Caco-2 (cell line): Measurements from ENCODE around the gene IL21R. TPM values are rescaled to one million over a fixed set of nuclear protein-coding genes. Genes with fewer than 3 reads are reported as not detected.

Experiments
- BruUV-seq: library from RNA; stranded (reverse); fragments of 400-500 nt; replicated peaks from 2 replicates; lab custom pipeline; 2021; lab: Mats Ljungman, UMichigan
- CTCF ChIA-PET: fragments of 300-600 bp; sonication (Branson Sonifier 250); formaldehyde crosslinking; loops from one replicate; lab custom pipeline; 2022; ENCODE audit warnings: antibody characterized with exemption; lab: Charles Lee
- POLR2A ChIA-PET: fragments of 300-600 bp; sonication (Branson Sonifier 250); formaldehyde crosslinking; loops from one replicate; lab custom pipeline; 2022; ENCODE audit warnings: antibody characterized with exemption; lab: Charles Lee
- DNase-seq, 2 experiments: peaks; one replicate each; pipeline versions ENCODE4 v3.0.0 to v3.0.0-alpha.2; 2020 to 2022
- H3K27me3 ChIP-seq: replicated peaks from 2 replicates; pipeline ENCODE4 v1.6.0; 2011; ENCODE audit warnings: low read length; ENCODE audit not compliant: control insufficient read depth, insufficient read depth
- H3K36me3 ChIP-seq: 2 replicates; pipeline ENCODE4 v1.5.1; 2011; ENCODE audit warnings: low read length; ENCODE audit not compliant: control insufficient read depth, insufficient read depth
- H3K4me1 ChIP-seq: fragments of 250-450 bp; sonication (Bioruptor Pico); 2 replicates; pipeline ENCODE4 v1.5.1; 2020; ENCODE audit warnings: mild to moderate bottlenecking
- H3K4me3 ChIP-seq: 2 replicates; pipeline ENCODE4 v1.5.1; 2011; ENCODE audit warnings: low read depth, mild to moderate bottlenecking, control low read depth, low read length
- H3K9me3 ChIP-seq: fragments of 250-450 bp; sonication (Bioruptor Pico); 2 replicates; pipeline ENCODE4 v1.5.1; 2020; ENCODE audit warnings: mild to moderate bottlenecking, moderate library complexity
- H3K27ac Mint-ChIP-seq: one replicate; pipeline ENCODE4 v1.8.0; 2022; ENCODE audit warnings: mixed read lengths; ENCODE audit not compliant: unreplicated experiment
- H3K27me3 Mint-ChIP-seq: one replicate; pipeline ENCODE4 v1.8.0; 2022; ENCODE audit warnings: mixed read lengths; ENCODE audit not compliant: insufficient read depth, unreplicated experiment
- H3K36me3 Mint-ChIP-seq: one replicate; pipeline ENCODE4 v1.8.0; 2022; ENCODE audit warnings: mild to moderate bottlenecking, mixed read lengths; ENCODE audit not compliant: insufficient read depth, unreplicated experiment
- H3K4me1 Mint-ChIP-seq: one replicate; pipeline ENCODE4 v1.8.0; 2022; ENCODE audit warnings: low read depth, mixed read lengths; ENCODE audit not compliant: unreplicated experiment
- H3K4me3 Mint-ChIP-seq: one replicate; pipeline ENCODE4 v1.8.0; 2022; ENCODE audit warnings: mild to moderate bottlenecking, moderate library complexity, mixed read lengths; ENCODE audit not compliant: unreplicated experiment
- H3K9me3 Mint-ChIP-seq: one replicate; pipeline ENCODE4 v1.8.0; 2022; ENCODE audit warnings: mixed read lengths; ENCODE audit not compliant: unreplicated experiment
- intact Hi-C: fragments of 100-400 bp; cut with micrococcal nuclease; formaldehyde crosslinking; loops from one replicate; pipeline ENCODE4 v1.10.0; 2022; ENCODE audit not compliant: unreplicated experiment
- total RNA-seq: library from RNA; stranded (reverse); gene quantifications from 2 replicates; pipeline ENCODE4 v1.2.3, GENCODE V29; 2022
- TF ChIP-seq, protein P1 (sequence below), 2 experiments: fragments of 200-600 bp in 1 of 2; IDR thresholded peaks; 1 replicate in 1 of 2; 2 replicates in 1 of 2; pipeline versions ENCODE4 v1.5.1 to v1.8.0; 2011 to 2022; ENCODE audit warnings: antibody characterized with exemption in 1 of 2, control low read depth in 1 of 2, inconsistent platforms in 1 of 2, low read depth in 1 of 2, low read length in 1 of 2, mild to moderate bottlenecking in 1 of 2, moderate library complexity in 1 of 2; ENCODE audit not compliant: insufficient read depth in 1 of 2, severe bottlenecking in 1 of 2, unreplicated experiment in 1 of 2

Gene IL21R
- total RNA-seq, 1 experiment from 2014 or later = 0.07 TPM

DNA sequence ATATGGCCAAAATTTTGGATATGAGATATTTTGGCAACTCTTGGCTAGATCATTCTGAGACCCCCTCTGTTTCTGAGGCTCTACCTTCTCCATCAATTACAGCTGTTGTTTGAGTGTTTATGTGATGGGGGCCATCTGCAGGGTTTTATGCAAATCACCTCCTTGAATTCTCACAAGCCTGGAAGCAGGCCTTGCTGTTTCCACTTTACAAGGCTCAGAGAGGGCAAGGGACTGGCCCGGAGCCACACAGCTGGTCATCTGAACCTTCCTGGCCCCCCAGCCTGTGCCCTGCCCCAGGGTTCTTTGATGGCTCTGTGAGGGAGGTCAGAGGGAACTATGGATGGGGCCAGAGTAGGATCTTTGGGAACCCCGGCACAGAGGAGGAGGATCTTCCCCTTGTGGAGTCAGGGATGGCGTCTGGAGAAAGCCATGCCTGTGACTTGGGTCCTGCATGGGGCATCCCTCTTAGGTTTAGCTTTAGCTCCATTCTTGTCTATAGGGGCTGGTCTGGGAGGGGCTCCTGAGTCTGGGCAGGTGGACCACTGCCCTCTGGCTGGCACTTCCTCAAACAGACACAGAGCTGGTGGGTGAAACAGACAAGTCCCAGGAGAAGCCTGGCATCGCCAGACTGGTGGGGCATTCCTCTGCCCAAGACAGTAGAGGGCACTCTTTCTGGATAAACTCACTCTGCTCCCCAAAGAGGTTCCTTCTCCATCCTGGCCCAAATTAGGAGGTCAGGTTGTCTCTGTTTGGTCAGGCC, 26.2 kb downstream of the IL21R start:
- H3K4me1 Mint-ChIP-seq = no peaks in the 10 kb centered on the region
- H3K27me3 Mint-ChIP-seq = peaks cover 5% of the 10 kb centered on the region
- no peaks in the 10 kb centered on the region for H3K9me3 Mint-ChIP-seq
- Histone ChIP-seq H3K4me3 (no peak overlapping the region), H3K9me3 (no peaks in the 10 kb centered on the region), H3K4me1 (no peaks in the 10 kb centered on the region), H3K36me3 (no peaks in the 10 kb centered on the region), H3K27me3 (no peaks in the 10 kb centered on the region)
- no peaks in the 10 kb centered on the region for H3K36me3 Mint-ChIP-seq
- no peak overlapping the region for H3K4me3 Mint-ChIP-seq
- no TSS peak for BruUV-seq
- no peak for DNase-seq
- POLR2A ChIA-PET = no interaction called here
- intact Hi-C loops = no loop called here
- TF ChIP-seq, protein P1, sequence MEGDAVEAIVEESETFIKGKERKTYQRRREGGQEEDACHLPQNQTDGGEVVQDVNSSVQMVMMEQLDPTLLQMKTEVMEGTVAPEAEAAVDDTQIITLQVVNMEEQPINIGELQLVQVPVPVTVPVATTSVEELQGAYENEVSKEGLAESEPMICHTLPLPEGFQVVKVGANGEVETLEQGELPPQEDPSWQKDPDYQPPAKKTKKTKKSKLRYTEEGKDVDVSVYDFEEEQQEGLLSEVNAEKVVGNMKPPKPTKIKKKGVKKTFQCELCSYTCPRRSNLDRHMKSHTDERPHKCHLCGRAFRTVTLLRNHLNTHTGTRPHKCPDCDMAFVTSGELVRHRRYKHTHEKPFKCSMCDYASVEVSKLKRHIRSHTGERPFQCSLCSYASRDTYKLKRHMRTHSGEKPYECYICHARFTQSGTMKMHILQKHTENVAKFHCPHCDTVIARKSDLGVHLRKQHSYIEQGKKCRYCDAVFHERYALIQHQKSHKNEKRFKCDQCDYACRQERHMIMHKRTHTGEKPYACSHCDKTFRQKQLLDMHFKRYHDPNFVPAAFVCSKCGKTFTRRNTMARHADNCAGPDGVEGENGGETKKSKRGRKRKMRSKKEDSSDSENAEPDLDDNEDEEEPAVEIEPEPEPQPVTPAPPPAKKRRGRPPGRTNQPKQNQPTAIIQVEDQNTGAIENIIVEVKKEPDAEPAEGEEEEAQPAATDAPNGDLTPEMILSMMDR (IDR thresholded peaks at IDR 0.05; ENCODE audit: insufficient read depth in 1 of 2, low read depth in 1 of 2, low read length in 1 of 2, severe bottlenecking in 1 of 2, unreplicated experiment in 1 of 2) = no peak
- no peak overlapping the region for H3K27ac Mint-ChIP-seq
- CTCF ChIA-PET = no interaction called here

DNA sequence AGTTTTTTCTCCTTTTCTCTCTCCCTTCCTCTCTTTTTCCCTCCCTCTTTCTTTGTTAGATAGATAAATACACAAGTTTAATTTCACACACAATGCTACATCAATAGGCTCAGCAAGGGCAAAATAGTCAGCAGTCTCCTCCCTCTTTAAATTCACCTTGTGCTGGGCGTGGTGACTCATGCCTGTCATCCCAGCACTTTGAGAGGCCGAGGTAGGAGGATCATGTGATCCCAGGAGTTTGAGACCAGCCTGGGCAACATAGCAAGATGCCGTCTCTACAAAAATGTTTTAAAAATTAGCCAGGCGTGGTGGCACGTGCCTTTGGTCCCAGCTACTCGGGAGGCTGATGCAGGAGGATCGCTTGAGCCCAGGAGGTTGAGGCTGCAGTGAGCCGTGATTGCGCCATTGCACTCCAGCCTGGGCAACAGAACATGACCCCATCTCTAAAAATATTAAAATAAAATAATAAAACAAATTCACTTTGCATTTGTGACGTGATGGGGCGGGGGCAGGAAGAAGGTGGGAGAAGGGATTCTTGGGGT, 27.4 kb downstream of the IL21R start:
- H3K9me3 Mint-ChIP-seq = no peaks in the 10 kb centered on the region
- no peak overlapping the region for H3K4me3 ChIP-seq
- intact Hi-C loops = no loop called here
- no peak for DNase-seq
- no TSS peak for BruUV-seq
- no peak overlapping the region for H3K4me3 Mint-ChIP-seq
- no peaks in the 10 kb centered on the region for H3K4me1 ChIP-seq
- no peaks in the 10 kb centered on the region for H3K4me1 Mint-ChIP-seq
- no peaks in the 10 kb centered on the region for H3K9me3 ChIP-seq
- CTCF ChIA-PET = no interaction called here
- no peaks in the 10 kb centered on the region for H3K27me3 ChIP-seq
- no peak overlapping the region for H3K27ac Mint-ChIP-seq
- peaks cover 5% of the 10 kb centered on the region for H3K27me3 Mint-ChIP-seq
- TF ChIP-seq, protein P1 (IDR thresholded peaks at IDR 0.05; ENCODE audit: insufficient read depth in 1 of 2, low read depth in 1 of 2, low read length in 1 of 2, severe bottlenecking in 1 of 2, unreplicated experiment in 1 of 2) = no peak
- no peaks in the 10 kb centered on the region for H3K36me3 Mint-ChIP-seq
- H3K36me3 ChIP-seq = no peaks in the 10 kb centered on the region
- POLR2A ChIA-PET = no interaction called here

DNA sequence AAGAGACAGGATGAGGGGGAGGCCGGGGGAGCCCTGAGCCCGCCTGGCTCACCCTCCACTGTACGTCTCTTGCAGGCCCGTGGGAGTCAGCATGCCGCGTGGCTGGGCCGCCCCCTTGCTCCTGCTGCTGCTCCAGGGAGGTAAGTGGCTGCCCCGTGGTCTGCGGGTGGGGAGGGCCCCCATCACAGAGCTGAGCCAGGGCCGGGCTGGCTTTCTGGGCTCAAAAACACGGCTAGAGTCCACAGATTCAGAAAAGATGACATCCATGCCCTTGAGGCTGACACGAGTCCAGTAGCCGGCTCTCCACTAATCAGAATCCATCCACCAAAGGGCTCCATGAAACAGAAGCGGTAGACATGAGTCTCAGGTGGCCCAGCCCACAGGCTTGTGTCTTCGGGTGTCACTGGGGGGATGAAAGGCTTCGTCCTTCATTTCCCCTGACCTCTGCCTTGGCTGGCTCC, 28.0 kb downstream of the IL21R start:
- Mint-ChIP-seq H3K9me3 (no peaks in the 10 kb centered on the region), H3K27ac (no peak overlapping the region), H3K36me3 (no peaks in the 10 kb centered on the region), H3K4me3 (no peak overlapping the region), H3K4me1 (no peaks in the 10 kb centered on the region), H3K27me3 (peaks cover 5% of the 10 kb centered on the region)
- Histone ChIP-seq H3K9me3 (no peaks in the 10 kb centered on the region), H3K4me3 (no peak overlapping the region), H3K36me3 (no peaks in the 10 kb centered on the region), H3K27me3 (no peaks in the 10 kb centered on the region), H3K4me1 (no peaks in the 10 kb centered on the region)
- DNase-seq = no peak
- intact Hi-C loops = no loop called here
- POLR2A ChIA-PET = no interaction called here
- TF ChIP-seq, protein P1 (IDR thresholded peaks at IDR 0.05; ENCODE audit: insufficient read depth in 1 of 2, low read depth in 1 of 2, low read length in 1 of 2, severe bottlenecking in 1 of 2, unreplicated experiment in 1 of 2) = no peak
- BruUV-seq = no TSS peak
- CTCF ChIA-PET = no interaction called here
